Activated T-cell treated with anti-CD3 and anti-CD28 coated beads for 4 hours (primary cell): ENCODE results near the gene SERHL2.
"Not testable (repeated sequence)": the region's sequence is repeated elsewhere in the genome, so short reads cannot be mapped to it uniquely, and the experiment has no call there.

ENCODE experiments used
- DNase-seq: peaks from one replicate; pipeline ENCODE4 v3.0.0-alpha.2; 2020

The SERHL2 gene

GRCh38 chr22:42608823-42609361 is 55.1 kb downstream of the SERHL2 start:
- no peak for DNase-seq

GRCh38 chr22:42610186-42610585 is 56.4 kb downstream of the SERHL2 start:
- no peak for DNase-seq

GRCh38 chr22:42611051-42611450 is 57.3 kb downstream of the SERHL2 start:
- DNase-seq: no peak

- no peak for DNase-seq
Measured at GRCh38 chr22:42612336-42612735, 58.6 kb downstream of the SERHL2 start.

- no peak for DNase-seq
Measured at GRCh38 chr22:42613872-42614301, 60.1 kb downstream of the SERHL2 start.

- peak; percentile 96 for DNase-seq
Measured at GRCh38 chr22:42614312-42615091, 60.7 kb downstream of the SERHL2 start, which contains the start of gene POLDIP3. Gene POLDIP3, minus strand, starts transcription at chr22:42614883. Its CDS starts 26 bp downstream, at chr22:42614857.

GRCh38 chr22:42615092-42615859 is 61.5 kb downstream of the SERHL2 start:
- DNase-seq: peak; percentile 74

- not testable (repeated sequence) for DNase-seq
Measured at GRCh38 chr22:42615860-42616175, 62.1 kb downstream of the SERHL2 start.

- no peak for DNase-seq
Measured at GRCh38 chr22:42617155-42617983, 63.6 kb downstream of the SERHL2 start.

- DNase-seq: no peak
Measured at GRCh38 chr22:42619261-42620063, 65.7 kb downstream of the SERHL2 start.

- no peak for DNase-seq
Measured at GRCh38 chr22:42620084-42620483, 66.3 kb downstream of the SERHL2 start.

GRCh38 chr22:42621505-42622002 is 67.8 kb downstream of the SERHL2 start:
- DNase-seq: peak; percentile 23

GRCh38 chr22:42622061-42622710 is 68.4 kb downstream of the SERHL2 start:
- DNase-seq: no peak

- DNase-seq: no peak
Measured at GRCh38 chr22:42623301-42623751, 69.6 kb downstream of the SERHL2 start.
